ENCODE measurements around the gene TGM2.

TGM2 gene

GRCh38 chr20:38132156-38132909, 32.7 kb downstream of the TGM2 start:
- DNase-seq (ENCODE audit: low read depth in 2 of 2) = no peak

- no peak for DNase-seq (ENCODE audit: low read depth in 2 of 2)
These were observed 33.4 kb downstream of the TGM2 start for GRCh38 chr20:38131588-38132121.

- no peak for DNase-seq (ENCODE audit: low read depth in 2 of 2)
These were observed 34.1 kb downstream of the TGM2 start for GRCh38 chr20:38130687-38131587.

GRCh38 chr20:38129893-38130609, 35.0 kb downstream of the TGM2 start:
- no peak for DNase-seq (ENCODE audit: low read depth in 2 of 2)

GRCh38 chr20:38129248-38129865, 35.7 kb downstream of the TGM2 start:
- DNase-seq (ENCODE audit: low read depth in 2 of 2) = no peak

GRCh38 chr20:38128691-38129090, 36.4 kb downstream of the TGM2 start:
- DNase-seq (ENCODE audit: low read depth in 2 of 2) = no peak

- no peak for DNase-seq (ENCODE audit: low read depth in 2 of 2)
These were observed 37.0 kb downstream of the TGM2 start for GRCh38 chr20:38127920-38128528.

- no peak for DNase-seq (ENCODE audit: low read depth in 2 of 2)
These were observed 38.0 kb downstream of the TGM2 start for GRCh38 chr20:38126932-38127621.

GRCh38 chr20:38126146-38126921, 38.7 kb downstream of the TGM2 start:
- DNase-seq (ENCODE audit: low read depth in 2 of 2) = no peak

GRCh38 chr20:38125157-38126056, 39.7 kb downstream of the TGM2 start:
- DNase-seq (ENCODE audit: low read depth in 2 of 2) = no peak

- DNase-seq (ENCODE audit: low read depth in 2 of 2) = no peak
These were observed 42.0 kb downstream of the TGM2 start for GRCh38 chr20:38123021-38123587.

- DNase-seq (ENCODE audit: low read depth in 2 of 2) = no peak
These were observed 43.3 kb downstream of the TGM2 start for GRCh38 chr20:38121741-38122140.

GRCh38 chr20:38120625-38120988, 44.5 kb downstream of the TGM2 start:
- DNase-seq (ENCODE audit: low read depth in 2 of 2) = no peak

- DNase-seq (ENCODE audit: low read depth in 2 of 2) = no peak
These were observed 45.6 kb downstream of the TGM2 start for GRCh38 chr20:38119446-38119845.

GRCh38 chr20:38117635-38118034, 47.4 kb downstream of the TGM2 start:
- DNase-seq (ENCODE audit: low read depth in 2 of 2) = no peak

GRCh38 chr20:38117205-38117604, 47.9 kb downstream of the TGM2 start:
- no peak for DNase-seq (ENCODE audit: low read depth in 2 of 2)

- DNase-seq (ENCODE audit: low read depth in 2 of 2) = no peak
These were observed 48.5 kb downstream of the TGM2 start for GRCh38 chr20:38116409-38117165.

GRCh38 chr20:38115896-38116295, 49.2 kb downstream of the TGM2 start:
- no peak for DNase-seq (ENCODE audit: low read depth in 2 of 2)
